Smooth muscle cell (in vitro differentiated cells): ENCODE results near the gene CTNNBL1. TPM values are rescaled to one million over a fixed set of nuclear protein-coding genes. Genes with fewer than 3 reads are reported as not detected.

Experiments
- DNase-seq: peaks from one replicate; lab custom pipeline; 2025; ENCODE audit not compliant: unreplicated experiment; lab: John Stamatoyannopoulos, UW
- H2AFZ ChIP-seq: fragments of 200-600 bp; sonication (generic); 2 replicates; pipeline ENCODE4 v1.6.0; 2016; ENCODE audit warnings: antibody characterized with exemption, low read depth, mild to moderate bottlenecking
- H3F3A ChIP-seq: fragments of 200-600 bp; sonication (generic); 2 replicates; pipeline ENCODE4 v1.6.0; 2017; ENCODE audit warnings: antibody characterized with exemption, low read depth
- H3K27ac ChIP-seq: fragments of 200-600 bp; sonication (generic); 2 replicates; pipeline ENCODE4 v1.5.1; 2016; ENCODE audit warnings: low read depth, mild to moderate bottlenecking
- H3K27me3 ChIP-seq: fragments of 200-600 bp; sonication (generic); 2 replicates; pipeline ENCODE4 v1.6.1; 2016; ENCODE audit warnings: low read depth, mild to moderate bottlenecking
- H3K36me3 ChIP-seq: fragments of 200-600 bp; sonication (generic); 2 replicates; pipeline ENCODE4 v1.5.1; 2016; ENCODE audit warnings: low read depth
- H3K4me1 ChIP-seq: fragments of 200-600 bp; sonication (generic); 2 replicates; pipeline ENCODE4 v1.5.1; 2016; ENCODE audit warnings: low read depth
- H3K4me2 ChIP-seq: fragments of 200-600 bp; sonication (generic); 2 replicates; pipeline ENCODE4 v1.6.0; 2016; ENCODE audit warnings: mild to moderate bottlenecking
- H3K4me3 ChIP-seq: fragments of 200-600 bp; sonication (generic); 2 replicates; pipeline ENCODE4 v1.5.1; 2016; ENCODE audit warnings: mild to moderate bottlenecking
- H3K79me2 ChIP-seq: fragments of 200-600 bp; sonication (generic); 2 replicates; pipeline ENCODE4 v1.6.0; 2016; ENCODE audit warnings: low read depth, mild to moderate bottlenecking
- H3K9ac ChIP-seq: fragments of 200-600 bp; sonication (generic); 2 replicates; pipeline ENCODE4 v1.6.0; 2016; ENCODE audit warnings: low read depth
- H3K9me3 ChIP-seq: fragments of 200-600 bp; sonication (generic); replicated peaks from 2 replicates; pipeline ENCODE4 v1.5.1; 2016; ENCODE audit warnings: low read depth
- H4K20me1 ChIP-seq: fragments of 200-600 bp; sonication (generic); 2 replicates; pipeline ENCODE4 v1.6.0; 2016; ENCODE audit warnings: low read depth
- CTCF ChIP-seq: fragments of 200-600 bp; sonication (generic); IDR thresholded peaks from 2 replicates; pipeline ENCODE4 v1.5.1; 2017; ENCODE audit warnings: borderline replicate concordance, mild to moderate bottlenecking, antibody characterized with exemption; ENCODE audit not compliant: insufficient read depth, poor library complexity, severe bottlenecking
- WGBS: methylation state at CpG from one replicate; pipeline ENCODE4 v1.1.7; 2016; ENCODE audit warnings: low lambda C conversion rate; 5-methylcytosine and 5-hydroxymethylcytosine counted together
- polyA plus RNA-seq: library from polyadenylated mRNA; unstranded; fragments of >200 nt; fragmentation: Nextera tagmentation; extraction: Ambion mirVana; gene quantifications from 2 replicates; pipeline ENCODE4 v1.2.1, GENCODE V29; 2016
- total RNA-seq: library from RNA; depleted of rRNA; stranded (reverse); fragments of >200 nt; gene quantifications from 2 replicates; pipeline ENCODE4 v1.2.3, GENCODE V29; 2014

CTNNBL1 gene
- total and polyA plus RNA-seq, 2 experiments from 2014 or later: 33.3 to 63.6 TPM

GRCh38 chr20:37877832-37878772, 184.3 kb downstream of the CTNNBL1 start:
- Histone ChIP-seq H3K27me3 (no peaks in the 10 kb centered on the region), H3K4me2 (no peak overlapping the region), H3K4me1 (no peaks in the 10 kb centered on the region), H3K27ac (no peak overlapping the region), H3K4me3 (no peak overlapping the region), H3F3A (no peaks in the 10 kb centered on the region), H2AFZ (no peak overlapping the region), H4K20me1 (no peaks in the 10 kb centered on the region), H3K36me3 (no peaks in the 10 kb centered on the region), H3K9ac (no peak overlapping the region), H3K79me2 (no peaks in the 10 kb centered on the region), H3K9me3 (no peaks in the 10 kb centered on the region)
- WGBS: 91% methylated on average over 20 of the region's 20 CpGs
- TF ChIP-seq CTCF: no peak
- DNase-seq: no peak

- no peak overlapping the region for H3K4me3 ChIP-seq
- H3F3A ChIP-seq: no peaks in the 10 kb centered on the region
- no peak for TF ChIP-seq CTCF
- no peak overlapping the region for H3K4me2 ChIP-seq
- H3K36me3 ChIP-seq: no peaks in the 10 kb centered on the region
- no peaks in the 10 kb centered on the region for H4K20me1 ChIP-seq
- no peak overlapping the region for H3K27ac ChIP-seq
- no peaks in the 10 kb centered on the region for H3K4me1 ChIP-seq
- no peaks in the 10 kb centered on the region for H3K9me3 ChIP-seq
- 86% methylated on average over 12 of the region's 12 CpGs for WGBS
- no peak overlapping the region for H2AFZ ChIP-seq
- no peak overlapping the region for H3K9ac ChIP-seq
- no peak for DNase-seq
- no peaks in the 10 kb centered on the region for H3K79me2 ChIP-seq
- H3K27me3 ChIP-seq: no peaks in the 10 kb centered on the region
Observed at GRCh38 chr20:37878835-37879599, 185.2 kb downstream of the CTNNBL1 start.

GRCh38 chr20:37879843-37880242, 186.0 kb downstream of the CTNNBL1 start:
- 90% methylated on average over 1 of the region's 1 CpG for WGBS
- no peak overlapping the region for H3K4me2 ChIP-seq
- H3K9ac ChIP-seq: no peak overlapping the region
- DNase-seq: no peak
- H2AFZ ChIP-seq: no peak overlapping the region
- H3K4me1 ChIP-seq: no peaks in the 10 kb centered on the region
- H3K27me3 ChIP-seq: no peaks in the 10 kb centered on the region
- H3K9me3 ChIP-seq: no peaks in the 10 kb centered on the region
- no peak overlapping the region for H3K4me3 ChIP-seq
- no peaks in the 10 kb centered on the region for H4K20me1 ChIP-seq
- no peaks in the 10 kb centered on the region for H3K36me3 ChIP-seq
- no peaks in the 10 kb centered on the region for H3F3A ChIP-seq
- no peak for TF ChIP-seq CTCF
- H3K79me2 ChIP-seq: no peaks in the 10 kb centered on the region
- no peak overlapping the region for H3K27ac ChIP-seq
